Muscle of leg (tissue), 11 donors: Measurements from ENCODE around the gene GPHN. TPM values are rescaled to one million over a fixed set of nuclear protein-coding genes. Genes with fewer than 3 reads are reported as not detected.
"Not testable (repeated sequence)": the region's sequence is repeated elsewhere in the genome, so short reads cannot be mapped to it uniquely, and the experiment has no call there.

Experiments used
- DNase-seq: peaks from one replicate; pipeline ENCODE4 v3.0.0; 2013
- H3K27ac ChIP-seq: one replicate; pipeline ENCODE4 v1.5.1; 2013; ENCODE audit warnings: mild to moderate bottlenecking, low read length, control low read depth
- H3K27me3 ChIP-seq: one replicate; pipeline ENCODE4 v1.6.1; 2013; ENCODE audit warnings: low read length; ENCODE audit not compliant: control insufficient read depth, insufficient read depth
- H3K36me3 ChIP-seq: one replicate; pipeline ENCODE4 v1.6.1; 2013; ENCODE audit warnings: low read length; ENCODE audit not compliant: control insufficient read depth, insufficient read depth
- H3K4me1 ChIP-seq: one replicate; pipeline ENCODE4 v1.6.1; 2013; ENCODE audit warnings: low read length; ENCODE audit not compliant: control insufficient read depth, insufficient read depth
- H3K4me3 ChIP-seq: one replicate; pipeline ENCODE4 v1.5.1; 2013; ENCODE audit warnings: low read length, control low read depth
- H3K9me3 ChIP-seq: replicated peaks from 2 replicates; pipeline ENCODE4 v1.6.1; 2013; ENCODE audit warnings: low read depth, low read length; ENCODE audit not compliant: control insufficient read depth
- WGBS: methylation state at CpG from one replicate; pipeline ENCODE4 v1.1.5; 2013; ENCODE audit warnings: missing lambda C conversion rate; ENCODE audit not compliant: insufficient coverage; 5-methylcytosine and 5-hydroxymethylcytosine counted together
- polyA plus RNA-seq, 8 donors: library from polyadenylated mRNA; unstranded; fragments of 120-200 nt; gene quantifications; one replicate each; pipeline versions ENCODE4 v1.2.1 to v1.2.3, GENCODE V29; 2013; ENCODE audit warnings: inconsistent platforms in 1 of 8, low replicate concordance in 1 of 8; ENCODE audit not compliant: insufficient read length in 8 of 8, insufficient read depth in 1 of 8
- total RNA-seq: library from RNA; stranded (reverse); fragments of 120-200 nt; gene quantifications from one replicate; pipeline ENCODE4 v1.2.4, GENCODE V29; 2013

The GPHN gene
- total and polyA plus RNA-seq, 9 donors: 13.6 to 19.4 (median 16.5) TPM

GRCh38 chr14:67050896-67051295, 542.9 kb downstream of the GPHN start:
- H3K4me1 ChIP-seq: no peaks in the 10 kb centered on the region
- 100% methylated on average over 2 of the region's 5 CpGs for WGBS

GRCh38 chr14:67056684-67057083, 548.7 kb downstream of the GPHN start:
- Histone ChIP-seq H3K4me1 (no peaks in the 10 kb centered on the region), H3K27ac (no peak overlapping the region), H3K36me3 (no peaks in the 10 kb centered on the region), H3K4me3 (no peak overlapping the region), H3K27me3 (no peaks in the 10 kb centered on the region), H3K9me3 (peaks cover 8% of the 10 kb centered on the region)
- WGBS: 98% methylated on average over 18 of the region's 21 CpGs
- DNase-seq: no peak

More at GRCh38 chr14:67050896-67051295, 542.9 kb downstream of the GPHN start:
- DNase-seq: no peak
- Histone ChIP-seq H3K27me3 (no peaks in the 10 kb centered on the region), H3K4me3 (no peak overlapping the region), H3K9me3 (peaks cover 11% of the 10 kb centered on the region), H3K36me3 (peaks cover 4% of the 10 kb centered on the region), H3K27ac (no peak overlapping the region)

DNA sequence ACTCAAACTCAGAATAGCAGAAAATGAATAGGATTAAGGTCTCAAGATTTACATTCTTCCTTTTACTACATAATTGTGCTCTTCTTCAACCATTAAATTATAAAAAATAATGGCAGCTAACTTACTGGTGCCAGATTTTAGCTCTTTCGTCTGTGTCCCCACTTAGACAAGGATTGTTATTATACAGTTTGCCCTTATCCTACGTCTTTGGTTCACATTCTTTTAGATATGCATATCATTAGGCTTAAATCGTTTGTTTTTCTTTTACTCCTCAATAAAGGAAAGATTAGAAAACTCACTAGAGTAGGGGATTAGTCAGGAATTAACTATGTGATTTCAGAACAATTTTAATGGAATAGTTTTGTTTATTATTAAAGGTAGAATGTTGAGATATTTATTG, 551.6 kb downstream of the GPHN start:
- no peak for DNase-seq
- no peaks in the 10 kb centered on the region for H3K4me1 ChIP-seq
- H3K27me3 ChIP-seq: no peaks in the 10 kb centered on the region
- no peak overlapping the region for H3K27ac ChIP-seq
- H3K9me3 ChIP-seq: no peaks in the 10 kb centered on the region
- H3K4me3 ChIP-seq: no peak overlapping the region
- H3K36me3 ChIP-seq: no peaks in the 10 kb centered on the region
- WGBS: no CpG with 5 or more reads among the region's 3 CpGs

DNA sequence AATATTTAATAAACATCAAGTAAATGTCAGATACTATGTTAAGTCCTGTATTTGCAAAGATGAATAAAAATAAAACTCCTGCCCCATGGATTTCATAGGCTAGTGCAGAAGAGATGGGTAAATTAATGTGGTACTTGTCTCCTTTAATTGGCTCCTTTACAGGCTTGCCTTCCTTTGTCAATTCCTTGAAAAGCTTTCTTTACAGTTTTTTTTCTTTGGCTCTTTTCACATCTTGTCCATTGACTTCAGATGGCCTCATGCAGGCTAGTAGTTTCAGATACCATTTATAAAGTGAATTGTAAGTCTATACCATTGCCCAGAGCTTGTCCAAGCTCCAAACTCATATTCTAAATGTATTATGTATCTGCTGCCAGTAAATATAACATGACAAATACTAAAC, 552.6 kb downstream of the GPHN start:
- H3K27me3 ChIP-seq: no peaks in the 10 kb centered on the region
- DNase-seq: no peak
- no peaks in the 10 kb centered on the region for H3K9me3 ChIP-seq
- no peaks in the 10 kb centered on the region for H3K4me1 ChIP-seq
- no peak overlapping the region for H3K27ac ChIP-seq
- no peaks in the 10 kb centered on the region for H3K36me3 ChIP-seq
- no peak overlapping the region for H3K4me3 ChIP-seq

DNA sequence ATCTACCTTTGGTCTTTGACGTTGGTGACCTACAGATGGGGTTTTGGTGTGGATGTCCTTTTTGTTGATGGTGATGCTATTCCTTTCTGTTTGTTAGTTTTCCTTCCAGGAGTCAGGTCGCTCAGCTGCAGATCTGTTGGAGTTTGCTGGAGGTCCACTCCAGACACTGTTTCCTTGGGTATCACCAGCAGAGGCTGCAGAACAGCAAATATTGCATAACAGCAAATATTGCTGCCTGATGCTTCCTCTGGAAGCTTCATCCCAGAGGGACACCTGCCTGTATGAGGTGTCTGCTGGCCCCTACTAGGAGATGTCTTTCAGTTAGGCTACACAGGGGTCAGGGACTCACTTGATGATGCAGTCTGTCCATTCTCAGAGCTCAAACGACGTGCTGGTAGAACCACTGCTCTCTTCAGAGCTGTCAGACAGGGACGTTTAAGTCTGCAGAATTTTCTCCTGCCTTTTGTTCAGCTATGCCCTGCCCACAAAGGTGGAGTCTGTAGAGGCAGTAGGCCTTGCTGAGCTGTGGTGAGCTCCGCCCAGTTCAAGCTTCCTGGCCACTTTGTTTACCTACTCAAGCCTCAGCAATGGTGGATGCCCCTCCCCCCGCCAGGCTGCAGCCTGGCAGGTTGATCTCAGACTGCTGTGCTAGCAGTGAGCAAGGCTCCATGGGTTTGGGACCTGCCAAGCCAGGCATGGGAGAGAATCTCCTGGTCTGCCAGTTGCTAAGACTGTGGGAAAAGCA, 559.3 kb downstream of the GPHN start:
- H3K27ac ChIP-seq, H3K4me1 ChIP-seq, H3K27me3 ChIP-seq, H3K36me3 ChIP-seq, DNase-seq, H3K9me3 ChIP-seq, H3K4me3 ChIP-seq: not testable (repeated sequence)
- 94% methylated on average over 4 of the region's 7 CpGs for WGBS

DNA sequence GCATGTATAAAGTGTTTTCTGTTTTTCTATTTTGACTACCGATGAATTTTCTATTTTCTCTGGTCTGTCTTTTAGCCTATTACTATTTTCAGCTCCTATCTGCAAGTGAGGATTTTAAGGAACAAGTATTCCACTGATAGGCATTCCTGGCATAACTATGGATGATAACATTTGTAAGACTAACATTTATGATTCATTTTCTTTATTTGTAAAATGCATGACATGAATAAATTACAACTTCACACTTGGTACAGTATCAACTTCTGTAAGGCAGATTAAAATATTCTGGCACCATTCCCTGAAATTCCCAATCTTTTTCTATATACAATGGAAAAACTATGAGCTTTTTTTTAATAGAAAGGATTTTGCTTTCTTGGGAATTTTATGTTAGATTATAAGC, 560.3 kb downstream of the GPHN start:
- no peak for DNase-seq
- WGBS: no CpG with 5 or more reads among the region's 1 CpG

GRCh38 chr14:67071506-67071905, 563.6 kb downstream of the GPHN start:
- Histone ChIP-seq H3K27ac (no peak overlapping the region), H3K9me3 (no peaks in the 10 kb centered on the region), H3K4me3 (no peak overlapping the region), H3K4me1 (no peaks in the 10 kb centered on the region), H3K36me3 (no peaks in the 10 kb centered on the region), H3K27me3 (no peaks in the 10 kb centered on the region)
- WGBS: no CpG with 5 or more reads among the region's 3 CpGs
- DNase-seq: no peak

More for the DNA sequence above, 560.3 kb downstream of the GPHN start:
- no peaks in the 10 kb centered on the region for H3K4me1 ChIP-seq
- no peak overlapping the region for H3K4me3 ChIP-seq
- no peaks in the 10 kb centered on the region for H3K9me3 ChIP-seq
- no peaks in the 10 kb centered on the region for H3K27me3 ChIP-seq
- no peak overlapping the region for H3K27ac ChIP-seq
- H3K36me3 ChIP-seq: no peaks in the 10 kb centered on the region

DNA sequence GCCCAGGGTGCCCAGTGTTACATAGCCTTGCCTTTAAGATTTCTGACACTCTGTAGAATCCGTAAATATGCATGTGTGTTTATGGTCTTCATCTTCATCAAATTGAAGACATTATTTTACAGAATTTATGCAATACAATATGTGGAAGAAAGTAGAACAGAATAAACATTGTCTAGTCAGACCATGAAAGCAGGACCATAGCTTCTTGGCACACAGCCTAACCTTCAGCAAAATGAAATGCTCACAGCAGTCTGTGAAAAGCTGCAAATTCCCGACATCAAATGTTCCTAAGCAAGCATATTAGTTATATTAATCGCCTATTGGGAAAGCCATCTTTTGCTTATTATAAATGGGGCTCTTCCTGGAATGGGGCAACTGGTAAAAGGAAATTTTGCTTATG, 570.0 kb downstream of the GPHN start:
- no CpG with 5 or more reads among the region's 3 CpGs for WGBS
- Histone ChIP-seq H3K4me1 (no peaks in the 10 kb centered on the region), H3K9me3 (no peaks in the 10 kb centered on the region), H3K27me3 (no peaks in the 10 kb centered on the region), H3K27ac (no peak overlapping the region), H3K4me3 (no peak overlapping the region), H3K36me3 (no peaks in the 10 kb centered on the region)
- peak; percentile 56 for DNase-seq

DNA sequence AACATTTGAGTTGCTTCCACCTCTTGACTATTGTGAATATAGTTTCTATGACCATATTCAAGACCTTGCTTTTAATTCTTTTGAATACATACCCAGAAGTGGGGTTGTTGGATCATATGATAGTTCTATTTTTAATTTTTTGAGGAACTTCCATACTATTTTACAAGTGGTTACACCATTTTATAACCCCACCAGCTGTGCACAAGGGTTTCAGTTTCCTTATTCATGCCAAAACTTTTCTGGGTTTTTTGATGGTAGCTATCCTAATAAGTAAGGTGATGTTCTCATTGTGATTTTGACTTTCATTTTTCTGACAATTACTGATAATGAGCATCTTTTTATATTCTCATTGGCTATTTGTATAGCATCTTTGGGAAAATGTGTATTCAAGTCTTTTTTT, 571.9 kb downstream of the GPHN start:
- no peak for DNase-seq
- H3K27ac ChIP-seq: no peak overlapping the region
- no peaks in the 10 kb centered on the region for H3K4me1 ChIP-seq
- H3K27me3 ChIP-seq: no peaks in the 10 kb centered on the region
- no peak overlapping the region for H3K4me3 ChIP-seq
- H3K36me3 ChIP-seq: no peaks in the 10 kb centered on the region
- H3K9me3 ChIP-seq: no peaks in the 10 kb centered on the region

GRCh38 chr14:67108230-67108629, 600.3 kb downstream of the GPHN start:
- no peak for DNase-seq
- Histone ChIP-seq H3K9me3 (peaks cover 12% of the 10 kb centered on the region), H3K27me3 (no peaks in the 10 kb centered on the region), H3K4me1 (no peaks in the 10 kb centered on the region), H3K36me3 (no peaks in the 10 kb centered on the region), H3K27ac (no peak overlapping the region), H3K4me3 (no peak overlapping the region)
- WGBS: no CpG with 5 or more reads among the region's 1 CpG

GRCh38 chr14:67111022-67111421, 603.1 kb downstream of the GPHN start:
- peak; percentile 71 for DNase-seq
- no peaks in the 10 kb centered on the region for H3K36me3 ChIP-seq
- no peak overlapping the region for H3K27ac ChIP-seq
- H3K27me3 ChIP-seq: no peaks in the 10 kb centered on the region
- peaks cover 6% of the 10 kb centered on the region for H3K9me3 ChIP-seq
- no peak overlapping the region for H3K4me3 ChIP-seq
- H3K4me1 ChIP-seq: no peaks in the 10 kb centered on the region
- WGBS: no CpG with 5 or more reads among the region's 1 CpG
